ENCODE results near the gene ARHGAP22.

The ARHGAP22 gene

DNA sequence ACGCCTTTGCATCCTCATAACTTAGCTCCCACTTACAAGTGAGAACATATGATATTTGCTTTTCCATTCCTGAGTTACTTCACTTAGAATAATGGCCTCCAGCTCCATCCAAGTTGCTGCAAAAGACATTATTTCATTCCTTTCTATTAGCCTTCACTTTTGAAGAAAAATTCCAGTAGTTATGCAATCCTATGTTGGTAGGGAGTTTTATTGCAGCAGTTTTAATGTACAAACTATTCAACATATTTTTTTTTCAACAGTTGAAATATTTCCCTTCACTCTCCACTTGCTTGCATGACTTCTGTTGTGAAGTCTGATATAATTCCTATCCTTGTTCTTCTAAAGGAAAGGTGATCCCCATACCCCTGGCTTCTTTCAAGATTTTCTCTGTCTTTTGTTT, 27.3 kb upstream of the ARHGAP22 start:
- DNase-seq (ENCODE audit: insufficient read length, low spot score): no peak
- TF ChIP-seq TAF1 (IDR thresholded peaks at IDR 0.05; ENCODE audit: low read depth, low read length): no peak
- TF ChIP-seq SPI1 (IDR thresholded peaks at IDR 0.05; ENCODE audit: low read depth, low read length): no peak
- TF ChIP-seq POLR2AphosphoS5 (IDR thresholded peaks at IDR 0.05; ENCODE audit: low read depth, low read length): no peak
- TF ChIP-seq POU2F2 (IDR thresholded peaks at IDR 0.05; ENCODE audit: low read depth, low read length): no peak
- no peak for TF ChIP-seq PAX5 (IDR thresholded peaks at IDR 0.05; ENCODE audit: insufficient read depth, low read length, severe bottlenecking)
- TF ChIP-seq POLR2A (IDR thresholded peaks at IDR 0.05; ENCODE audit: low read depth, low read length): no peak
- FAIRE-seq: no peak

DNA sequence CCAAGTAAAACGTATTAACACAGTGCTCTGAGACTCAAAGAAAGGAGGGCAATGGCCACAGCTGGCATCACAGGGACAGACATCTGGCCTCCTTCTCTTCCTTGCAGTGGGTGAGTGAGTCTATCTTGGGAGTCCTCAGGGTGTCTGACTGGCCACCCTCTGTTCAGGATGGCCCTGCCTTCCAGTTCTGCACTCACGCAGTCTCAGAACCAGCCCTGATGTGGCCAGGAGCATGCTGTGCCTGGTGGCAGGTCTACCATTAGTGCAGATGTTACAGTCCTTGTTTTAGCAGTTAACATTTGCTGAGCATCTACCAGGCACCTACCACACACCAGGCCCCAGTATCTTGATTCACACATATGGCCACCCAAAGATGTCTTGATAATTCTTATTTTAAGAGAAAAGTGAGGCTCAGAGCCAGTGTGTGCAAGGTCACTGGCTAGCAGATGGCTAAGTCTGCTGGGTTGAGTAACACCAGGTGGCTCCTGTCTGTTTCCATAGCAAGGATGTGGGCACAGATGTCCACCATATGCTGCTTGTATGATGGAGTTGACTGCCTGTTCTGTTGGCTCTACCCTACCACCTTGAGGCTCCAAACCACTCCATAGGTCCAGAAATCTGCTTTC, 23.2 kb upstream of the ARHGAP22 start:
- FAIRE-seq: no peak
- DNase-seq (ENCODE audit: insufficient read length, low spot score): no peak
- TF ChIP-seq TAF1 (IDR thresholded peaks at IDR 0.05; ENCODE audit: low read depth, low read length): no peak
- TF ChIP-seq POU2F2 (IDR thresholded peaks at IDR 0.05; ENCODE audit: low read depth, low read length): no peak
- no peak for TF ChIP-seq PAX5 (IDR thresholded peaks at IDR 0.05; ENCODE audit: insufficient read depth, low read length, severe bottlenecking)
- TF ChIP-seq POLR2A (IDR thresholded peaks at IDR 0.05; ENCODE audit: low read depth, low read length): no peak
- no peak for TF ChIP-seq SPI1 (IDR thresholded peaks at IDR 0.05; ENCODE audit: low read depth, low read length)
- TF ChIP-seq POLR2AphosphoS5 (IDR thresholded peaks at IDR 0.05; ENCODE audit: low read depth, low read length): no peak

DNA sequence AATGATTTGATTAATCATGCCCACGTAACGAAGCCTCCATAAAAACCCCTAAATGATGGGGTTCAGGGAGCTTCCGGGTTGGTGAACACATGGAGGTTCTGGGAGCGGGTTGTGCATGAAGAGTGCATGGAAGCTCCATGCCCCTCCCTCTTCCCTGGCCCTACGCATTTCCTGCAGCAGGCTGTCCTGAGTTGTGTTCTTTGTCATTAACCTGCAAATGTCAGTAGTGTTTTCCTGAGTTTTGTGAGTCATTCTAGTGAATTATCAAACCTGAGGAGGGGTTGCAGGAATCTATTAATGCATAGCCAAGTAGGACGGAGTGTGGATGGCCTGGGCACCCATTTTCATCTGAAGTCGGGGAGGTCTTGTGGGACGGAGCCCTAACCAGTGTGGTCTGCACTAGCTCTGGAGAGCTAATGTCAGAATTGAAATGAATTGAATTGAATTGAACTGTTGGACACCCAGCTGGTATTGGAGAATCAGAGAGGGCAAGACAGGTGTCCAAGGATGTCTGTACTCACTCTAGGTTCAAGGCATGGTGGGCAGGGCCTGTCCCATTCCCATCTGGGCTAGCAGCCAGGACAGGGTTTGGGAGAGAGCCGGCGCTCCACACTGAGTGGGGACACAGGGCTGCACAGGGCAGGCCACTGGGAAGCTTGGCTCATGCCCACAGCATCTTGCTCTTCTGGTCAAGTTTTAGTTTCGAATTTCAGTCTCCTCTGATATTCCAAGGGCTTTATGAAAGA, 22.3 kb upstream of the ARHGAP22 start:
- no peak for TF ChIP-seq POLR2AphosphoS5 (IDR thresholded peaks at IDR 0.05; ENCODE audit: low read depth, low read length)
- no peak for TF ChIP-seq POU2F2 (IDR thresholded peaks at IDR 0.05; ENCODE audit: low read depth, low read length)
- TF ChIP-seq SPI1 (IDR thresholded peaks at IDR 0.05; ENCODE audit: low read depth, low read length): no peak
- TF ChIP-seq TAF1 (IDR thresholded peaks at IDR 0.05; ENCODE audit: low read depth, low read length): no peak
- TF ChIP-seq POLR2A (IDR thresholded peaks at IDR 0.05; ENCODE audit: low read depth, low read length): no peak
- no peak for TF ChIP-seq PAX5 (IDR thresholded peaks at IDR 0.05; ENCODE audit: insufficient read depth, low read length, severe bottlenecking)
- DNase-seq (ENCODE audit: insufficient read length, low spot score) (no peak), FAIRE-seq (no peak)

DNA sequence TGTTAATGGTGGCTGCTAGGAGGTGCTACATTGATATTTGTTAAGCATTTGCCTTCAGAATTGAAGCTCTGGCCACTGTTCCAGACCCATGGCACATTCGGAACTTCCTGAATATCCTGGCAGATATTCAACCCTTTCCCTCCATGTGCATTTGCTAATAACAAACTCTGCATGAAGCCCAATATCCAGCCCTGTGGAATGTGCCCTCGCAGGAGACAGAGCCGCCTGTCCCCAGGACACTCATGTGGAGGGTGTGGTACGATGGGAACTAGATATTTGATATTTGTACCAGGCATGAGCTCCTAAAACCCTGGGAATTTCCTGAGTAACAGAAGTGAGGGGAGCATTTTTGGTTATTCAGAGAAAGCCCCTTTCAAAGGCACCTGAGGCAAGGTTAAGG, 21.6 kb upstream of the ARHGAP22 start:
- TF ChIP-seq POLR2AphosphoS5 (IDR thresholded peaks at IDR 0.05; ENCODE audit: low read depth, low read length) (no peak), SPI1 (IDR thresholded peaks at IDR 0.05; ENCODE audit: low read depth, low read length) (no peak), PAX5 (IDR thresholded peaks at IDR 0.05; ENCODE audit: insufficient read depth, low read length, severe bottlenecking) (no peak), POLR2A (IDR thresholded peaks at IDR 0.05; ENCODE audit: low read depth, low read length) (no peak), TAF1 (IDR thresholded peaks at IDR 0.05; ENCODE audit: low read depth, low read length) (no peak), POU2F2 (IDR thresholded peaks at IDR 0.05; ENCODE audit: low read depth, low read length) (no peak)
- no peak for DNase-seq (ENCODE audit: insufficient read length, low spot score)
- FAIRE-seq: no peak

DNA sequence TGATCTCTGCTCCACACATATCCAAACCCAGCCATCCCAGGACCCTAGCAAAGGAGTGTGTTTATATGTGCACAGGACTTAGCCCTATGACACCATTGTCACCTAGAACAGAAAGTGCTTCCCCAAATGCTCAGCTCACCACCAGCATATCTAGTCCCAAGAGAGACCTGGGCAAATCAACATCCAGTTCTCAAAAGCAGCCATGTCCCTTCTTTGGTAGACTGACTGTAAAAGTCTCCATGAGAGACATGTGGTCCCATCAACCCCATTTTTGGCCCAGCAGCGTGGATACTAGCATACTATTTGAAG, 20.9 kb upstream of the ARHGAP22 start:
- no peak for DNase-seq (ENCODE audit: insufficient read length, low spot score)
- TF ChIP-seq POLR2A (IDR thresholded peaks at IDR 0.05; ENCODE audit: low read depth, low read length) (no peak), POLR2AphosphoS5 (IDR thresholded peaks at IDR 0.05; ENCODE audit: low read depth, low read length) (no peak), PAX5 (IDR thresholded peaks at IDR 0.05; ENCODE audit: insufficient read depth, low read length, severe bottlenecking) (no peak), POU2F2 (IDR thresholded peaks at IDR 0.05; ENCODE audit: low read depth, low read length) (no peak), SPI1 (IDR thresholded peaks at IDR 0.05; ENCODE audit: low read depth, low read length) (no peak), TAF1 (IDR thresholded peaks at IDR 0.05; ENCODE audit: low read depth, low read length) (no peak)
- FAIRE-seq: no peak

DNA sequence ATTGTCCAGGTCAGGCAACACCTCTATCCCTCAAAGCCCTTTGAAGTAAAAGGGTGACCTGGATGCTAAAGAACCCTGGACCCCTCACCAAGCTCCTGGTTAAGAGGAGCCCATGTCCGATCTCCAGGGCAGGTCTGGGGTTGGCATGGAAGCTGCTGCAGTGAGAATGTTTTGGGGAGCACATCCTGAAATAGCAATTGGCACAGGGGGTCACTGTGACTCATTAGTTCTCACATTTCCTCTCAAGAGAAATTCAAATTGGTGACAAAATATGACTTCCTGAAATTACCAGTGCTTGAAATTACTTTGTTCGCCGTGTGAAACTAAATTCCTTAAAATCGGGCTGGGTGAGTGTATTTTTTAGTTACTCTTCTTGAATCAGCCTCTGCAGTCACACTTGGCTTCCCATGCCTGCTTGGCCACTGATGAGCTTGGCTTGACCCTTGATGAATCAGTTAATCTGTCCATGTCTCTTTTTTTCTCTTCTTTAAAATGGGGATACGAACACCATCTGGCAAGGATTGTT, 18.8 kb upstream of the ARHGAP22 start:
- TF ChIP-seq PAX5 (IDR thresholded peaks at IDR 0.05; ENCODE audit: insufficient read depth, low read length, severe bottlenecking): no peak
- TF ChIP-seq SPI1 (IDR thresholded peaks at IDR 0.05; ENCODE audit: low read depth, low read length): no peak
- TF ChIP-seq POLR2AphosphoS5 (IDR thresholded peaks at IDR 0.05; ENCODE audit: low read depth, low read length): no peak
- TF ChIP-seq TAF1 (IDR thresholded peaks at IDR 0.05; ENCODE audit: low read depth, low read length): no peak
- no peak for TF ChIP-seq POU2F2 (IDR thresholded peaks at IDR 0.05; ENCODE audit: low read depth, low read length)
- no peak for TF ChIP-seq POLR2A (IDR thresholded peaks at IDR 0.05; ENCODE audit: low read depth, low read length)
- FAIRE-seq (no peak), DNase-seq (ENCODE audit: insufficient read length, low spot score) (no peak)

DNA sequence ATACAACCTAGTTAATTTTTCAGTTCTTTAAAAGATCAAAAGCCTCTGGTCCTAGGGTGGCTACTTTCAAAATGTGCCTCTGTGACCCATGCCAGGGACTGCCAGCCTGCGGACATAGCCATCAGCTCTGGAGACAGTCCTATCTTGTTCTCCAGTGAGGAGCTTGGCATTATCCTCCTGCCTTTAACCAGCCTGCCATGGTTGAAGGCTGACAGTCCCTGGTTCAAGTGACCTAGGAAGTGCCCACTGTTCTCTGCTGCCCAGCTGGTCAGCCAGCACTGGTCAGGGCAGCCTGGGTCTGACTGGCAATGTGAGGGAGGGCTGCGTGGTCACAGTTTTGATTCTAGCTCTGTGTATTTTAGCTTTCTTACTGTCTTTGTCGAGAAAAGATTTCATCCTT, 18.1 kb upstream of the ARHGAP22 start:
- TF ChIP-seq TAF1 (IDR thresholded peaks at IDR 0.05; ENCODE audit: low read depth, low read length) (no peak), POU2F2 (IDR thresholded peaks at IDR 0.05; ENCODE audit: low read depth, low read length) (no peak), SPI1 (IDR thresholded peaks at IDR 0.05; ENCODE audit: low read depth, low read length) (no peak), PAX5 (IDR thresholded peaks at IDR 0.05; ENCODE audit: insufficient read depth, low read length, severe bottlenecking) (no peak), POLR2AphosphoS5 (IDR thresholded peaks at IDR 0.05; ENCODE audit: low read depth, low read length) (no peak), POLR2A (IDR thresholded peaks at IDR 0.05; ENCODE audit: low read depth, low read length) (no peak)
- DNase-seq (ENCODE audit: insufficient read length, low spot score) (no peak), FAIRE-seq (no peak)

DNA sequence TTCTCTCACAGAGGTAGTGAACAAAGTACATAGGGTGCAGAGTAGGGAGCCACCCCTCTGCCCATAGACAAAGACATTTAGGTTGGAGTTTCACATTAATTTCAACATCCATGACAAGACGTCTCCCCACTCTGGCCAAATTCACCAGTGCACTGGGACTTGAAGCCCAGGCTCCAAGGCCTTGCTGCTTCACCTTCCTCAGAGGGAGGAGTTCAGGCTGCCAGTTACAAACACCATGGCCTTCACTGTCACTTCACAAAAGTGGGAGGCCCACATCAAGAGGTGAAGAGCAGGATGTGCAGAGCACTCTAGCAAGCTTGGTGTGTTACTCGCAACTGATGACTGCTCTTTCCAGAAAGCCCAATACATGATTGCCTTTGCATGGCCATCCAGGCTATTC, 15.8 kb upstream of the ARHGAP22 start:
- DNase-seq (ENCODE audit: insufficient read length, low spot score) (no peak), FAIRE-seq (no peak)
- TF ChIP-seq POLR2A (IDR thresholded peaks at IDR 0.05; ENCODE audit: low read depth, low read length): no peak
- no peak for TF ChIP-seq SPI1 (IDR thresholded peaks at IDR 0.05; ENCODE audit: low read depth, low read length)
- no peak for TF ChIP-seq PAX5 (IDR thresholded peaks at IDR 0.05; ENCODE audit: insufficient read depth, low read length, severe bottlenecking)
- TF ChIP-seq TAF1 (IDR thresholded peaks at IDR 0.05; ENCODE audit: low read depth, low read length): no peak
- TF ChIP-seq POLR2AphosphoS5 (IDR thresholded peaks at IDR 0.05; ENCODE audit: low read depth, low read length): no peak
- TF ChIP-seq POU2F2 (IDR thresholded peaks at IDR 0.05; ENCODE audit: low read depth, low read length): no peak

DNA sequence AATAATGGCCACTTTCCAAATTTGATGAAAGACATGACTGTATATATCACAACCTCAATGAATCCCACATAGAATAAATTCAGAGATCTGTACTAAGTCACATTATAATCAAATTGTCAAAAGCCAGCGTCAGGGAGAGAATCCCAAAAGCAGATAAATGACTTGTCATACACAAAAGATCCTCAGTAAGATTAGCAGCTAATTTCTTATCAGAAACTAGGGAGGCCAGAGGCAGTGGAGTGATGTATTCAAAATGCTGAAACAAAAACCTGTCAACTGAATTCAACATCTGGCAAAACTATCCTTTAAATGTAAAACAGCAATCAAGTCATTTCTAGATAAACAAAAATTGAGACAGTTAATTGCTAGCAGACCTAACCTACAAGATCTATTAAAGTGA, 11.6 kb upstream of the ARHGAP22 start:
- TF ChIP-seq POU2F2 (IDR thresholded peaks at IDR 0.05; ENCODE audit: low read depth, low read length): no peak
- no peak for TF ChIP-seq PAX5 (IDR thresholded peaks at IDR 0.05; ENCODE audit: insufficient read depth, low read length, severe bottlenecking)
- TF ChIP-seq POLR2A (IDR thresholded peaks at IDR 0.05; ENCODE audit: low read depth, low read length): no peak
- TF ChIP-seq TAF1 (IDR thresholded peaks at IDR 0.05; ENCODE audit: low read depth, low read length): no peak
- no peak for TF ChIP-seq SPI1 (IDR thresholded peaks at IDR 0.05; ENCODE audit: low read depth, low read length)
- no peak for TF ChIP-seq POLR2AphosphoS5 (IDR thresholded peaks at IDR 0.05; ENCODE audit: low read depth, low read length)
- FAIRE-seq (no peak), DNase-seq (ENCODE audit: insufficient read length, low spot score) (no peak)
